ENCODE results near the gene PIP4K2C. TPM values are rescaled to one million over a fixed set of nuclear protein-coding genes. Genes with fewer than 3 reads are reported as not detected.

The PIP4K2C gene
- 19.7 and 22.8 TPM in 2 replicates for total RNA-seq

GRCh38 chr12:57590864-57591781 lies at the start of gene PIP4K2C:
TSS of gene PIP4K2C (plus strand) at chr12:57591192. CDS start at chr12:57591290, 98 bp downstream.
- intact Hi-C loops (cut with micrococcal nuclease) = loop anchor here (1.0 to 5.0 kb wide), 4 partner anchors 8 to 101 kb away; partner anchors contain the start of genes DCTN2, DDIT3, MBD6 and OS9

DNA sequence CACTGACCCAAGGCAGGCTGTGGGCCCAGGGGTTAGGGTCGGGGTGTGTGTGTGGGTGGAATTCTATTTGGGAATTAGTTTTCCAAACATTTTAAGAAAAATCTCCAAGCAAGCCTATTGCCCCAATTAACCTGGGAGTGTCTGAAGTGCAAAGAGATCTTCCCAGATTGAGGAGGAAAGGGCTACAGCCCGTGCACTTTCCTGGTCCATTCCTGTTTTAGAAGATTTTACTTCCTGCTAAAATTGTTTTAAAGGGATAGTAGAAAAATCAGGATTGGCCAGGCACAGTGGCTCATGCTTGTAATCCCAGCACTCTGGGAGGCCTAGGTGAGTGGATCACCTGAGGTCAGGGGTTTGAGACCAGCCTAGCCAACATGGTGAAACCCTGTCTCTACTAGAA lies 49.3 kb upstream of the PIP4K2C start:
- intact Hi-C loops (cut with micrococcal nuclease) = no loop called here

DNA sequence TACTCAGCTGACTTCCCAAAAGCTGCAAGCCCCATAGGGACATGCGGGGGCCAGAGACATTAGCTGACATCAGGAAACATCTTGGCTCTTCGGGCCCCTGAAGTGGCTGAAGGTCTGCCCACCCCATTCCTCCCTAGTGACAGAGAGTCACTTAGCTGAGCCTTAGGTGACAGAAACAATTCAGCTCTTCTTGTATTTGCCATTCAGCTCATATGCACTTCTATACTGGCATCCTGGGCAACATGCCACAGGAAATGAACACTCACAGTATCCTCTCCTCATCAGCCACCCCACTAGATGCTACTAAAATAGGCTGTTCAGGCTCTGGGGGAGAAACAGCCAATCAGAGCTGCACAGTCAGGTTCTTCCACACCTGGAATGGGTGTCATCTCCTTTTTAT lies 47.4 kb upstream of the PIP4K2C start:
- intact Hi-C loops (cut with micrococcal nuclease) = no loop called here

DNA sequence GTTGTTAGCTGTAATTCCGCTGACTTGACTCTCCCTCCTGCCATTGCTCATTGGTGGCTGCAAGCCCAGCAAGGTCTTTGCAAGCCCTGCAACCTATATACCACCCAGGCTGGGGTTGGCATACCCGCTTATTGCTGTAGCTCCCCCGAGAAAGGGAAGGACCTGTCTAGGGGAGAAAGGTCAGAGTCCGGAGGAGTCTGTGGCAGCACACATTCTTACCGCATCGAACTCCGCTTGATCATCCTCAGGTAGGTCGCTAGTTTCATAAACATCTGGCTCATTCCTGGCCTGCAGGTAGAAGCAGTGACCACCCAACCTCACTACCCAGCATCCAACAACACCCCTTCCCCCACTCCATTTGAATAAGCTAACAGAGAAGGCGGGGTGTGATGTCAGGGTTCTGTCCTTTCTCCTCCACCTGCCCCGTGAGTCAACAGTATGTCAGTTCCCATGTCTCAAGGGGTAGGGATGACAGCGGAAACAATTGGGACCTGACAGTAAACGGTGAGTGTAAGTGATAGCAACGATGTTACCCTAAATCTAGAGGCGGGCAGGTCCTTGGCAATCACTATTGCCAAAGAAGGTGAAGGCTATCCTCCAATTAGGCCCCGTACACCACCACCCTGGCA lies 45.1 kb upstream of the PIP4K2C start:
- intact Hi-C loops (cut with micrococcal nuclease) = loop anchor here (2.0 to 5.0 kb wide), 4 partner anchors 45 to 196 kb away; partner anchors contain the start of gene PIP4K2C

DNA sequence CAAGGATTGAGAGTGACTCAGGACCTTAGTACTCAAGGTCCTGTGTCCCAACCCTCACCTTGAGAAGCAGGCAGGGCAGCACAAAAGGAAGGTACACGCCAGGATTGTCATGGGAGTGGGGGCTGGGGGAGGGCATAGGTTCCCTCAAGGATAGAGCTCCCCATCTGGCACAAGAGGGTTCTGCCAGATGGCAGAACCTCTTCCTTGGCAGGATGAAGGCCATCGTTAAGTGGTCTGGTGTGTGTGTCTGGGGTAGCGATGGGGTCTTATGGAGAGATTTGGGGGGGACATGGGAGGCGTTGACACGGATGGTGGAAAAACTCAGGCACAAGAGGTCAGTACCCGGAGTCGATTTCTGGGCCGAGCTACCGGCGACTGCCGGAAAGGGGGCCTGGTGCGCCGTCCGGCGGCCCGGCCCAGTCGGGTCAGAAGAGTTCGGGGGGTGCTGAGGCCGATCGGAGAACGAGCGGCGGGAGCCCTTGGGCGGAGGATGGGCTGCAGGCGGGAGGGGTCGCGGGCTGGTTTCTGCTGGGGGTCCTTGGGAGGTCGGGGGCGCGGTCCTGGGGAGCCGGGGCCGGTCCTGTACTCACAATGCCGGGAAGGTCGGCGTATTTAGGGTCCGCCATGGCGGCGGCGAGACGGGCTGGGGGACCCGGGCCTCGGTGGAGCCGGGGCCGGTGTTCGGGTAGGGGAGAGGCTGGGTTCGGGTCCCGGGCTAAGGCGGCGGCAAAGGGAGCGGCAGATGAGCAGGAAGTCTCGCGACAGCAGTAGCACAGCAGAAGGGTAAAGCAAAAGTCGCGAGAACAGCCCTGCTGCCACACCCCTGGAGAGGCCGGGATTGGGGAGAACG lies 44.3 kb upstream of the PIP4K2C start, which contains the start of gene DCTN2:
Gene DCTN2 (minus strand): TSS at position 755 of the 850 bp plus-strand sequence. CDS start 129 bp downstream, at position 626.
- intact Hi-C loops (cut with micrococcal nuclease) = loop anchor here (1.0 to 5.0 kb wide), 8 partner anchors 24 to 206 kb away; partner anchors contain the start of genes CDK4, GLI1, MBD6 and OS9

GRCh38 chr12:57547288-57548012 lies 43.5 kb upstream of the PIP4K2C start:
- intact Hi-C loops (cut with micrococcal nuclease) = loop anchor here (1.0 to 5.0 kb wide), 8 partner anchors 25 to 205 kb away; partner anchors contain the start of genes CDK4, GLI1, MBD6 and OS9

DNA sequence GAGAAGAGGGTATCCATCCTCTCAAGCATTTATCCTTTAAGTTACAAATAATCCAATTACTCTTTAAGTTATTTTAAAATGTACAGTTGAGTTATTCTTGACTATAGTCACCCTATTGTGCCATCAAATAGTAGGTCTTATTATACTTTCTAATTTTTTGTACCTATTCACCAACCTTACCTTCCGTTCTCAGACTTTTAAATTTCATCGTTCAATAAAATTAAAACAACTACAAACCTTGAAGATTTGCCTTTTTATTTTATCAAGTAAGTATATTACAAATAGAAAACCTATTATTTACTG lies 43.0 kb upstream of the PIP4K2C start:
- intact Hi-C loops (cut with micrococcal nuclease) = loop anchor here (5.0 kb wide), 1 partner anchor 194 kb away; no protein-coding TSS in a partner anchor

DNA sequence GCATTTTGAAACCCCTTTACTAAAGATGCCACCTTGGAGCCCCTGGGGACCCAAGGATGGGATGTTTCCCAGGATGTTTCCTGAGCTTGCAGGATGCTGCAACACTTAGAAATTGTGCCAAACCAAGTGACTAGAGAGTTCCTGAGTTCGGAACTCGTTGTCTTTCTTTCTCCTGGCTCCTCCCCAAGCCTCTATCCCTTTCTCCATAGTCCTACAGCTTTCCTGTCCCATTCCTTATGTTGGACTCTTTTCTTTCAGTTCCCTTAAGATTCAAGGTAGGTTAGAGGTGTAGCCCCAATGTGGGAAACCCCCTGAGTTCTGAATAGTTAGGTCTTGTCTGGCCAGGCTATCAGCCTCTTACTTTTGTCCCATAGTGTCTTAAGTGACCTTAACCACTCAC lies 42.5 kb upstream of the PIP4K2C start:
- intact Hi-C loops (cut with micrococcal nuclease) = loop anchor here (5.0 kb wide), 1 partner anchor 194 kb away; no protein-coding TSS in a partner anchor

DNA sequence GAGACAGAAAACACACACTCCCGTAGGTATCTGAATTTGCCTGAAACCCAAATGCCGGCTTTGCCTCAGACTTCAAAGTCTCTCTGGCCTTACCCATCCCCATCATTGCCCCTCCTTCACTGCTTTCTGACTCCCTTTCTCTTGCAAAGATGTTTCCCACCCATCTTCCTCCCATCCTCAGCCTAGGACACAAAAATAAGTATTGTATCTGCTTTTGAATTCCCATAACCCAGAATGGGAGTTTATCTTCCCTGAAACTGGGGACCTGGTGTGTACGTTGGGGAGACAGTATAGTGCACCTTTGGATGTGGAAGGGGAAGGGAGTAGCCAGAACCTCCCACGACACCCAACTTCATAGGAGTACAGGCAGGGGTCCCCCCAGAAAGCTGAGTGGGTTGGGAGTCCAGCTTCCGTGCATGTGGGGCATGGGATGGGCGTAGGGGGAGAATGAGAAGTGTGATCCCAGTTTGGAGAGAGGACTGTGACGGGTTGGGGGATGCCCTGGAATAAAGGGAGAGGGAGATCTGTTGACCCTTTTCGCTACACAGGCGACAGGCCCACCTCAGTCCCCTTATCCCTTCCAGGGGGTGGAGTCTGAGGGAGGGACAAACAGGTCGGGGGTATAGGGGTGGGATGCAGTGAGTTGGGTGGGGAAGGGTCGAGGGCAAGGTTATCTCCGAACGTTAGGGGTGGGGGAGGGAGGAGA lies 41.6 kb upstream of the PIP4K2C start:
- intact Hi-C loops (cut with micrococcal nuclease) = loop anchor here (5.0 kb wide), 1 partner anchor 193 kb away; no protein-coding TSS in a partner anchor

GRCh38 chr12:57549909-57550640 lies 40.9 kb upstream of the PIP4K2C start, which contains the start of gene KIF5A:
TSS of gene KIF5A (plus strand) at chr12:57550044. CDS start at chr12:57550272, 228 bp downstream.
- intact Hi-C loops (cut with micrococcal nuclease) = loop anchor here (5.0 kb wide), 1 partner anchor 192 kb away; no protein-coding TSS in a partner anchor

DNA sequence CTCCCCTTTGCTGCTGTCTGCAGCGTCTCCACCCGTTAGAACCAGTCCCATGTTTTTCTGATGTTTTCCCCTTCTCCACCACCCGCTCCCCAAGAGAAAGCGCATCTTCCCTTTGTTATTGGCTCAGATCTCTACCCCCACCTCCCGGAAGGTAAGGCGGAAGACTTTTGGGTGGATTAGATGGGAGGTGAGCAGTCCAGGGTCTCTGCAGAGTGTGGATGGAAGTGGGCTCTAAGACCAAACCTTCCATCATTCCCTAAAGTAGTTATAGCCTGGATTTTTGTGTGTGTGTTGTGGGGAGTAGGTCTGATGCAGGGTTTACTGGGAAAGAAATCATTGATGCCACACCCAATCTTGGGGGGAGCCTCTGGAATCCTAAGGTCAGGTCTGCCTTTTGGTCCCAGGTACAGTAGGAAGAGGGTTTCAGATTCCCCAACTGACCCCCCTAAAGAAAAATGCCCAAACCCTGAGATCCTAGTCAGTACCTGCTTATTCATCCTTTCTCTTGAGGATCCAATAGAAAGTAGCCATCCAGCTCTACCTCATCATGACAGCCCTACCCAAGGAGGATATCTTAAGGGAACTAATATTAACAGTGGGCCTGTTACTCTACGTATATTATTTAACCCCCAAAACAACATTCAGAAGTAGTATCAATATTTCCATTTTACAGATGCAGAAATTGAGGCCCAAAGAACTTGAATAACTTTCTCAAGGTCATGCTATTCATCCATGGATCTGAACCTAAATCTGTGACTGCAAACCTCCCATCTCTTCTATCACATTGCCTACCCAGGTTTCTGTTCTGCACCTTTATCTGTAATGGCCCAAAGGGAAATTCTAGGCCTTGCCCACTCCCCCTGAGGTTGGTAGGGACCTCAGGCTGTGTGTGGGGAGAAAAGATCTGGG lies 40.1 kb upstream of the PIP4K2C start:
- intact Hi-C loops (cut with micrococcal nuclease) = no loop called here

DNA sequence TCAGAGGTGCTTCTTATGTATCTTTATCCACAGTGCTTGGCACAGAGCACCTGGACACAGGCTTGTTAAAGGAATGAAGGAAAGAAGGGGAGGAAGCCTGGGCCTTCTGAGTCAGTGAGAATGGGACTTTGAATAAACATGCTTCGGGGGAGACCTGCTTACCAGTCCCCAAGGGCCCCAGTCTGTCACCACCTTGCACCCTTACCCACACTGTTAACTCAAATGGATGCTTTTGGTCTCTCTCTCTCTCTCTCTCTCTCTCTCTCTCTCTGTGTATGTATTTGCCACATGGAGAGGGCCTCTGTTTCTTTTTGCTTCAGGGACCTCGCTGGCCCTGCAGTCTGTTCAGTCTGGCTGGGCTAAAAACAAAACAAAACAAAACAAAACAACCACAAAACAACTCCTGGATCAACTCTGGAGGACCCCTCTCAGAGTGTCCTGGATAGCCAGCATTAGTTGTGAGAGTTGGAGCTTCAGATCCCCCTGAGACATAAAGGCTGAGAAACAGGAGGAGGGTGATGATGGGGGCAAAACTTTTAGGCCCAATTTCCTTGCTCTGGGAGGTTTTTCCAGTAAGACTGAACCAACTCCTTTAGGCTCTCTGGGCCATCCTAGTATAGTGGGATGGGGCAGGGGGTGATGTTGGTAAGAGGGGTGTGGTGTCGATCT lies 39.2 kb upstream of the PIP4K2C start:
- intact Hi-C loops (cut with micrococcal nuclease) = no loop called here

- intact Hi-C loops (cut with micrococcal nuclease) = no loop called here
Observed at GRCh38 chr12:57552306-57552651, 38.7 kb upstream of the PIP4K2C start.

DNA sequence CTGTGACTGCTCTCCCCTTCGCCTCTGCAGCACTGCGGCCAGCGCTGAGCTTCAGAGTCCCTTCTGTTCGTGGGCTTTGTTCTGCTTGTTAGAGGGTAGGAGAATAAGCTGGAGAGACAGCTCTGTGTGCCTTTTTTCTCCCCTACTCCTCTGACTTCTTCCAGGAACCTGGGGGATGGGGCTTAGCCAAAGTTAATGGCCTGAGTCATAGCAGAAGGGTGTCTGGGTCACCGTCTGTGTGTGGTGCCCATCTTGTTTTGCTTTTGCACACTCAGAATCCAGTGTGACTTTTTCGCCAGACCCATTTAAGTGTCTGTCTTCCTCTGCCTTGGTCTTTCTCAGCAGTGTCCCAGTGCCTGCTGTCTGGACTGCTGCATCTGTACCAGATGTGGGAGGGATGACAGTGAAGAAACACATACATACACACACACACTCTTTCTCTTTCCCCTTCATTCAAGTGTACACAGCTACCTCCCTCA lies 38.1 kb upstream of the PIP4K2C start:
- intact Hi-C loops (cut with micrococcal nuclease) = no loop called here

DNA sequence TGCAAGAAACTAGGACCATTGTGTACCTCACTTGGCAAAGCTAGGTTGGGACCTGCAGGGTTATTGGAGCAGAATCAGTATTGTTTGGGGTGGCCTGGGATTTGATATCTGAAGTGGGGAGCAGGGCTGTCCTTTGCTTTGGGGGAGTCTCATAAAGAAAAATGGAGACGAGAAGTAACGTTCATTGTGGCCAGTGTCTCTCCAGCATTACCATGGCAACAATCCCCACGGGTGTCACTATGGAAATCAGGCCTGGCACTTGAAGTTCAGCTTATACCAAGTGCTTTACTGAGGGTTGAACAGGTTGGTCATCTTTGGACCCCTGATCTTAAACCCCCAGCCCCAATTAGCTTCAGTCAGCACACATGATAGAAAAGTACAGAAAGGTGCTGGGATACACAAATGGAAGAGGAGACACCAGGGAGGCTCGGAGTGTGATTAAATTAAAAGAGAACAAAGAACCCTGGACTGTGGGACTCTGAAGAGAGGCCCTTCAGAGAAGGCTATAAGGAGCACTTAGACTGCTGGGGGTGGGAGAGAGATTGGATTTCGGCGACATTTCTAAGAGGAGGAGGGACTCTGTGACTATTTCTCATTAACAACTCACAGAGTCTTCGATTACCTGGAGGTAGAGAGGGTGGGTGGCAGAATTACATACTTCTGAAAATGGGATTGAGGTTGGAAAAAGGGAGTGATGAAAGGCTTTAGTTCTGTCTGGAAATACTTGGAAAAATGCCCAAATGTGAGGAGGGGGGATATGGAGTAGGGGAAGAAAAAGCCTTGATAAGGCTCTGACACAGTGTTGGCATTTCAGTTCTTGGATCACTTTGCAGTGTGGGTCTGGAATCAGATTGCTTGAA lies 37.4 kb upstream of the PIP4K2C start:
- intact Hi-C loops (cut with micrococcal nuclease) = no loop called here

GRCh38 chr12:57554453-57554852 lies 36.5 kb upstream of the PIP4K2C start:
- intact Hi-C loops (cut with micrococcal nuclease) = no loop called here

Measured in T-helper 2 cell treated with Interferon-gamma antibody and Interleukin-4, amounts not matched to agents 100 ng/mL and 5 ng/mL, for 36 hours (primary cell).